ENCODE measurements around the gene KRTAP4-4. TPM values are rescaled to one million over a fixed set of nuclear protein-coding genes. Genes with fewer than 3 reads are reported as not detected.
"Not testable (repeated sequence)": the region's sequence is repeated elsewhere in the genome, so short reads cannot be mapped to it uniquely, and the experiment has no call there.

KRTAP4-4 gene
- total and polyA plus RNA-seq, 3 experiments from 2014 or later, result not detected

DNA sequence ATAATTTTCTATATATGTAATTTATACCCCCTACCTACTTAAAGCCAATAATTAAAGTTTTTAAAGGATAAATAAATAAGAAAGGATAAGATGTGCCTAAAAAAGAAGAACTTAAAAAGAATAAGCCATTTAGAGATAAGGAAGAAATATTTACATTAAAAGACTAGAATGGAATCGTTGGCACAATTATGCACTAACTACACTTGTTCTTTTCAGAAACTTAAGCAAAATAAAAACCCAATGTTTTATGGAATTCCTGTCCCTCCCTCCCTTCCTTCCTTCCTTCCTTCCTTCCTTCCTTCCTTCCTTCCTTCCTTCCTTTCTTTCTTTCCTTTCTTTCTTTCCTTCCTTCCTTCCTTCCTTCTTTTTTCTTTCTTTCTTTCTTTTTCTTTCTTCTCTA, 15.7 kb downstream of the KRTAP4-4 start:
- peaks cover 3 to 36% of the 10 kb centered on the region in 2 donors for H3K27me3 Mint-ChIP-seq
- H3K9me3 Mint-ChIP-seq, result peaks cover 5 to 32% (median 14%) of the 10 kb centered on the region in 5 donors
- Histone ChIP-seq H3K4me1 (ENCODE audit: insufficient read depth, low read length) (no peaks in the 10 kb centered on the region), H3K27ac (ENCODE audit: low read depth, low read length) (no peak overlapping the region), H3K4me3 (ENCODE audit: low read length) (no peak overlapping the region), H3K27me3 (ENCODE audit: insufficient read depth, low read length, poor library complexity, severe bottlenecking) (no peaks in the 10 kb centered on the region), H3K9me3 (ENCODE audit: low read length) (no peaks in the 10 kb centered on the region), H3K36me3 (ENCODE audit: insufficient read depth, low read length) (no peaks in the 10 kb centered on the region)
- H3K36me3 Mint-ChIP-seq, result peaks cover 0 to 28% (median 5%) of the 10 kb centered on the region in 3 donors
- peak overlapping the region in 1 of 8 donors; percentile 28 for H3K27ac Mint-ChIP-seq
- H3K4me3 Mint-ChIP-seq, result no peak overlapping the region
- DNase-seq, result no peak
- ChIA-PET CTCF (no interaction called here), POLR2A (no interaction called here)
- H3K4me1 Mint-ChIP-seq, result peaks cover 0 to 2% (median 0%) of the 10 kb centered on the region in 3 donors

DNA sequence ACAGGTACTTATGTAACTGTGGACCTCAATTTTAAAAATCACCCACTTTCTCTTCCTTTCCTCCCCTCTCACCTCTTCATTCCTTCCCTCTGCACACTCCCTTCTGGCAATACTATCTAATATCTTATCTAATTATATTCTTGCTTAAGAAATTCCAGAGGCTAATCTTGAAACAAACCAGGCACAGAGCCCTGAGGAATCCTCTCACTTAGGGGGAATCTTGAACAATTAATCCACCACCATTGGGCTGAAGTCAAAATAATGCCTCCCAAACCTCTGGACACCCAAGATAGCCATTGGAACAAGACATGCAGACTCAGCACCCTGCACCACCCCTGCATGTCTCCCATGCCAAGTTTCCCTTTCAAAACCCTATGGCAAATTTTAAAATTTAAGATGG, 19.2 kb downstream of the KRTAP4-4 start:
- POLR2A ChIA-PET, result no interaction called here

DNA sequence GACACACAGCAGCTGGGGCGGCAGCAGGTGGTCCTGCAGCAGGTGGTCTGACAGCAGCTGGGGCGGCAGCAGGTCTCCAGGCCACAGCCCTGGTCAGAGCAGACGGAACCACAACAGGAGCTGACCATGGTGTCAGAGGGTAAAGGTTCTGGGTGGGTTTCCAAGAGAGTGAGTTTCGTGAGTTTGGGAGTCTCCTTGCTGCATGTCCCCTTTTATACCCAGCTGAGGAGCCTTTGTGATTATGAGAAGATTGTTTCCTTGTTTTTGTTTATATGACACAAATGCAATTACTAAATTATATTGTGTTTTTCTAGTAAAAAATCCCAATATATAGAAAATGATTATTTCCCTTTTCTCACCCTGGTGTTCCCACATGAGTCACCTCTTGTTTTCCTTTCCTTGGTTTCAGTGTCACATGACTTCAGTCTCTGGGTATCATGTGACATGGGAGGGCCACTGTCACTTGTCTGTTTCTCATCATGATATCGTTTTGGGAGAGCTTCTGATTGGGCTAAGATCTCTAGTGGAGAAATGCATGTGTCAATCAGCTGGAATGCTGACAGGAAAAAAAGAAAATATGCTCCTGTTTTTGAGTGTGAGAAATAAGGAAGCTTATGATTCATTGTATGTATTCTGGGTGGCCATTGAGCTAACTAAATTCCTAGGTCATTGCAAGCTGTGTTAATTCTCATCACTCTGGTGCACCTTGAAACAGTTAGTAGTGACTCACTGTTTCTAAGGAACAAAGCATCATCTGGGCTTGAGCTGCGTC, 20.0 kb downstream of the KRTAP4-4 start, which contains the start of gene KRTAP4-6:
TSS of gene KRTAP4-6 (minus strand) at position 185 of the 772 bp plus-strand sequence. CDS start at position 128, 57 bp downstream.
- Mint-ChIP-seq H3K4me3 (no peak within 1 kb of the TSS), H3K27ac (no peak within 1 kb of the TSS), H3K27me3 (peaks cover 9 to 31% of the 10 kb centered on the region in 2 donors), H3K36me3 (peaks cover 2 to 31% (median 7%) of the 10 kb centered on the region in 3 donors), H3K9me3 (peaks cover 10 to 37% (median 16%) of the 10 kb centered on the region in 5 donors), H3K4me1 (peaks cover 0 to 2% (median 0%) of the 10 kb centered on the region in 3 donors)
- Histone ChIP-seq H3K9me3 (ENCODE audit: low read length) (no peaks in the 10 kb centered on the region), H3K4me3 (ENCODE audit: low read length) (no peak within 1 kb of the TSS), H3K4me1 (ENCODE audit: insufficient read depth, low read length) (no peaks in the 10 kb centered on the region), H3K27me3 (ENCODE audit: insufficient read depth, low read length, poor library complexity, severe bottlenecking) (no peaks in the 10 kb centered on the region), H3K27ac (ENCODE audit: low read depth, low read length) (no peak within 1 kb of the TSS), H3K36me3 (ENCODE audit: insufficient read depth, low read length) (no peaks in the 10 kb centered on the region)
- ChIA-PET CTCF (no interaction called here), POLR2A (no interaction called here)
- DNase-seq, result no peak

More for the DNA sequence above, 19.2 kb downstream of the KRTAP4-4 start:
- Mint-ChIP-seq H3K27me3 (peaks cover 6 to 38% of the 10 kb centered on the region in 2 donors), H3K4me1 (no peaks in the 10 kb centered on the region), H3K36me3 (peaks cover 2 to 31% (median 7%) of the 10 kb centered on the region in 3 donors), H3K27ac (no peak overlapping the region), H3K9me3 (peaks cover 10 to 37% (median 16%) of the 10 kb centered on the region in 5 donors), H3K4me3 (no peak overlapping the region)
- Histone ChIP-seq H3K9me3 (ENCODE audit: low read length) (no peaks in the 10 kb centered on the region), H3K4me3 (ENCODE audit: low read length) (no peak overlapping the region), H3K27ac (ENCODE audit: low read depth, low read length) (no peak overlapping the region), H3K27me3 (ENCODE audit: insufficient read depth, low read length, poor library complexity, severe bottlenecking) (no peaks in the 10 kb centered on the region), H3K36me3 (ENCODE audit: insufficient read depth, low read length) (no peaks in the 10 kb centered on the region), H3K4me1 (ENCODE audit: insufficient read depth, low read length) (no peaks in the 10 kb centered on the region)
- CTCF ChIA-PET, result no interaction called here
- no peak for DNase-seq

- H3K4me3 ChIP-seq (ENCODE audit: low read length); H3K4me1 ChIP-seq (ENCODE audit: insufficient read depth, low read length); H3K27ac Mint-ChIP-seq; CTCF ChIA-PET; DNase-seq; H3K36me3 ChIP-seq (ENCODE audit: insufficient read depth, low read length); POLR2A ChIA-PET; H3K27me3 ChIP-seq (ENCODE audit: insufficient read depth, low read length, poor library complexity, severe bottlenecking); H3K4me3 Mint-ChIP-seq; H3K27ac ChIP-seq (ENCODE audit: low read depth, low read length); H3K4me1 Mint-ChIP-seq; H3K9me3 ChIP-seq (ENCODE audit: low read length): not testable (repeated sequence)
- Mint-ChIP-seq H3K36me3 (peaks cover 2 to 31% (median 6%) of the 10 kb centered on the region in 3 donors), H3K27me3 (peaks cover 9 to 31% of the 10 kb centered on the region in 2 donors), H3K9me3 (peaks cover 10 to 34% (median 16%) of the 10 kb centered on the region in 5 donors)
Observed at GRCh38 chr17:41139865-41140264, 20.7 kb downstream of the KRTAP4-4 start.

- CTCF ChIA-PET, result no interaction called here
- no peaks in the 10 kb centered on the region for H3K36me3 Mint-ChIP-seq
- Histone ChIP-seq H3K27me3 (ENCODE audit: insufficient read depth, low read length, poor library complexity, severe bottlenecking) (no peaks in the 10 kb centered on the region), H3K27ac (ENCODE audit: low read depth, low read length) (no peak overlapping the region), H3K4me1 (ENCODE audit: insufficient read depth, low read length) (peaks cover 15% of the 10 kb centered on the region), H3K9me3 (ENCODE audit: low read length) (no peaks in the 10 kb centered on the region), H3K36me3 (ENCODE audit: insufficient read depth, low read length) (no peaks in the 10 kb centered on the region), H3K4me3 (ENCODE audit: low read length) (no peak overlapping the region)
- H3K9me3 Mint-ChIP-seq, result peaks cover 0 to 4% (median 2%) of the 10 kb centered on the region in 5 donors
- H3K27me3 Mint-ChIP-seq, result peaks cover 9 to 12% of the 10 kb centered on the region in 2 donors
- peak in 2 of 5 donors; percentile 25 to 27 for DNase-seq
- POLR2A ChIA-PET, result no interaction called here
- peak overlapping the region in 3 of 7 donors; percentile 57 to 79 (median 67) for H3K4me3 Mint-ChIP-seq
- H3K4me1 Mint-ChIP-seq, result peaks cover 8 to 41% (median 15%) of the 10 kb centered on the region in 3 donors
- H3K27ac Mint-ChIP-seq, result peak overlapping the region in 5 of 8 donors; percentile 18 to 89 (median 88)
Observed at GRCh38 chr17:41133880-41134735, 26.4 kb downstream of the KRTAP4-4 start.

GRCh38 chr17:41131979-41132378, 28.6 kb downstream of the KRTAP4-4 start:
- ChIA-PET CTCF (interaction anchor here (1.3 kb wide), 1 partner anchor 417 kb away, joined by 3 read pairs; no protein-coding TSS in a partner anchor), POLR2A (no interaction called here)
- Mint-ChIP-seq H3K27ac (peak overlapping the region in 2 of 8 donors; percentile 18 to 82), H3K9me3 (peaks cover 0 to 2% (median 0%) of the 10 kb centered on the region in 5 donors), H3K4me3 (no peak overlapping the region), H3K36me3 (no peaks in the 10 kb centered on the region), H3K27me3 (peaks cover 0 to 3% of the 10 kb centered on the region in 2 donors), H3K4me1 (peaks cover 8 to 48% (median 15%) of the 10 kb centered on the region in 3 donors)
- Histone ChIP-seq H3K27me3 (ENCODE audit: insufficient read depth, low read length, poor library complexity, severe bottlenecking) (no peaks in the 10 kb centered on the region), H3K4me3 (ENCODE audit: low read length) (no peak overlapping the region), H3K36me3 (ENCODE audit: insufficient read depth, low read length) (no peaks in the 10 kb centered on the region), H3K4me1 (ENCODE audit: insufficient read depth, low read length) (peaks cover 15% of the 10 kb centered on the region), H3K27ac (ENCODE audit: low read depth, low read length) (no peak overlapping the region), H3K9me3 (ENCODE audit: low read length) (no peaks in the 10 kb centered on the region)
- DNase-seq, result no peak

DNA sequence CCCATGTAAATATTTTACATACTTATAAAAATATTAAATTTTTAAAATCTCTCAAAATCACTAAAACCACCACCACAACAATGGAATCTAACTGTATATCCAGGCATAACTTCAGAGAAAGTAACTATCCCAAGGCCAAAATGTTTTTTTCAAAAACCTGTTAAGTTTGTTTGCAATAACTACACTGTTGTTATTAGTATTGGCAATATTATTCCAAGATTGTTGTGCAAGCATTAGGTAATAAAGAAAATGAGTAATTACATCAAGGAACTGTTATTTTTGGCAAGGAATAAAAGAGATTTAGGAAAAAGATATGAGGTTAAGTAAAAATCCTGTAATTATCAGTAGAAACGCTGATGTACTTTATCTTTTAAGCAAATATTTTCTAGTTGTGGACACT, 33.2 kb downstream of the KRTAP4-4 start:
- H3K27me3 Mint-ChIP-seq, result peaks cover 3 to 16% of the 10 kb centered on the region in 2 donors
- POLR2A ChIA-PET, result no interaction called here
- Histone ChIP-seq H3K4me1 (ENCODE audit: insufficient read depth, low read length) (peaks cover 38% of the 10 kb centered on the region), H3K36me3 (ENCODE audit: insufficient read depth, low read length) (no peaks in the 10 kb centered on the region), H3K27me3 (ENCODE audit: insufficient read depth, low read length, poor library complexity, severe bottlenecking) (no peaks in the 10 kb centered on the region), H3K27ac (ENCODE audit: low read depth, low read length) (no peak overlapping the region), H3K4me3 (ENCODE audit: low read length) (no peak overlapping the region), H3K9me3 (ENCODE audit: low read length) (no peaks in the 10 kb centered on the region)
- CTCF ChIA-PET, result interaction anchor here (1.8 kb wide), 1 partner anchor 195 kb away, joined by 4 read pairs; no protein-coding TSS in a partner anchor
- no peak for DNase-seq
- H3K4me3 Mint-ChIP-seq, result no peak overlapping the region
- peaks cover 0 to 3% (median 0%) of the 10 kb centered on the region in 5 donors for H3K9me3 Mint-ChIP-seq
- H3K27ac Mint-ChIP-seq, result no peak overlapping the region
- no peaks in the 10 kb centered on the region for H3K36me3 Mint-ChIP-seq
- peaks cover 38 to 68% (median 44%) of the 10 kb centered on the region in 3 donors for H3K4me1 Mint-ChIP-seq
